ENCODE data around the gene DDX27. TPM values are rescaled to one million over a fixed set of nuclear protein-coding genes. Genes with fewer than 3 reads are reported as not detected.

Gene DDX27
- total RNA-seq, 1 experiment from 2014 or later = 80.8 TPM

DNA sequence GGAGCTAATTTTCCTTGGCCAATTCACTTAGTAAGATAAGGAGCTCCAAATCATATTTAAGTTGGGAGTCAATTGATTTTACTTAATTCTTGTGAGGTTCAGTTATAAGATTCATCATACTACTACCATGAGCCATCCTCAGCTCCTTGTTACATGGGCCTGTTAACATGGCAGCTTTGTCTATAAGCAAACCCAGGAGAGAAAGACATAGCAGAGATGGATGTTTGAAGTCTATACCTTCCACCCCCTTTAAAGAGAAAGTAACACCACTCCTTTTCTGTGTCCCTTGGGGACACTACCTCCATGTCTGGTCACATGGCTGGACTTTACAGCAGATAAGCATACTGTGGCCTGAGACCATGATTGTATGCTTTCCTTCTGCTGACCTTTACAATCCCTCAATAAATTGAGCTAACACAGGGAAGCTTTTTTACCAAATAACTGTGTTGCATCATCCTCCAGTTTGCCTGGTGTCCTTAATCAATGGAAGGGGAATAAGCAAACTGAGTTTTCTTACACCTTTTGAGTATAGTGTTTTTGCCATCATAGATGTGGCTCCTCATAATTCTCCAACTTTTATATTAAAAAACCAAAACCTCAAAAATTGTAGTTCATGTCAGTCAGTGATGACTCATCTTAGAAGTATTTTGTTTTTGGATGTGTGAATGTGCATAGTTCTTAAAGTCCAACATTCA, 68.5 kb downstream of the DDX27 start:
- Histone ChIP-seq H3K27me3 (ENCODE audit: low read length) (no peaks in the 10 kb centered on the region), H3K36me3 (ENCODE audit: low read depth, low read length) (peaks cover 92% of the 10 kb centered on the region), H3K9me3 (ENCODE audit: low read length) (peaks cover 18% of the 10 kb centered on the region; the same call in 1 of the 2 replicates), H3F3A (ENCODE audit: low read length, unreplicated experiment) (peaks cover 75% of the 10 kb centered on the region), H3K79me2 (ENCODE audit: low read length) (peaks cover 53% of the 10 kb centered on the region), H2AFZ (ENCODE audit: low read length) (no peak overlapping the region), H3K4me3 (ENCODE audit: low read length) (no peak overlapping the region; the same call in 1 of the 2 replicates), H3K4me1 (ENCODE audit: insufficient read depth, low read length) (peaks cover 48% of the 10 kb centered on the region), H4K20me1 (ENCODE audit: low read length) (peaks cover 77% of the 10 kb centered on the region), H3K9me2 (replicated peaks; ENCODE audit: low read length) (no peaks in the 10 kb centered on the region), H3K27ac (ENCODE audit: low read length) (peak overlapping the region; percentile 17), H3K9ac (ENCODE audit: low read length) (no peak overlapping the region), H3K4me2 (ENCODE audit: low read length) (peak overlapping the region; percentile 18)
- ATAC-seq (peak; percentile 25), DNase-seq (peak; percentile 73)
- POLR2A ChIA-PET (ENCODE audit: unreplicated experiment) = interaction anchor here (0.5 kb wide), 1 partner anchor 317 kb away, joined by 5 read pairs; no protein-coding TSS in a partner anchor
- CTCF ChIA-PET = no interaction called here
- TF ChIP-seq EZH2phosphoT487 (IDR thresholded peaks at IDR 0.05; ENCODE audit: borderline replicate concordance, low read length) (no peak), EZH2 (IDR thresholded peaks at IDR 0.05; ENCODE audit: low read length, unreplicated experiment) (no peak)
- TF ChIP-seq, protein P1, sequence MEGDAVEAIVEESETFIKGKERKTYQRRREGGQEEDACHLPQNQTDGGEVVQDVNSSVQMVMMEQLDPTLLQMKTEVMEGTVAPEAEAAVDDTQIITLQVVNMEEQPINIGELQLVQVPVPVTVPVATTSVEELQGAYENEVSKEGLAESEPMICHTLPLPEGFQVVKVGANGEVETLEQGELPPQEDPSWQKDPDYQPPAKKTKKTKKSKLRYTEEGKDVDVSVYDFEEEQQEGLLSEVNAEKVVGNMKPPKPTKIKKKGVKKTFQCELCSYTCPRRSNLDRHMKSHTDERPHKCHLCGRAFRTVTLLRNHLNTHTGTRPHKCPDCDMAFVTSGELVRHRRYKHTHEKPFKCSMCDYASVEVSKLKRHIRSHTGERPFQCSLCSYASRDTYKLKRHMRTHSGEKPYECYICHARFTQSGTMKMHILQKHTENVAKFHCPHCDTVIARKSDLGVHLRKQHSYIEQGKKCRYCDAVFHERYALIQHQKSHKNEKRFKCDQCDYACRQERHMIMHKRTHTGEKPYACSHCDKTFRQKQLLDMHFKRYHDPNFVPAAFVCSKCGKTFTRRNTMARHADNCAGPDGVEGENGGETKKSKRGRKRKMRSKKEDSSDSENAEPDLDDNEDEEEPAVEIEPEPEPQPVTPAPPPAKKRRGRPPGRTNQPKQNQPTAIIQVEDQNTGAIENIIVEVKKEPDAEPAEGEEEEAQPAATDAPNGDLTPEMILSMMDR (conservative IDR thresholded peaks at IDR 0.05; ENCODE audit: low read depth, low read length) = no peak
- BruUV-seq (replicated peaks) = no TSS peak
- intact Hi-C loops (cut with micrococcal nuclease) = no loop called here

DNA sequence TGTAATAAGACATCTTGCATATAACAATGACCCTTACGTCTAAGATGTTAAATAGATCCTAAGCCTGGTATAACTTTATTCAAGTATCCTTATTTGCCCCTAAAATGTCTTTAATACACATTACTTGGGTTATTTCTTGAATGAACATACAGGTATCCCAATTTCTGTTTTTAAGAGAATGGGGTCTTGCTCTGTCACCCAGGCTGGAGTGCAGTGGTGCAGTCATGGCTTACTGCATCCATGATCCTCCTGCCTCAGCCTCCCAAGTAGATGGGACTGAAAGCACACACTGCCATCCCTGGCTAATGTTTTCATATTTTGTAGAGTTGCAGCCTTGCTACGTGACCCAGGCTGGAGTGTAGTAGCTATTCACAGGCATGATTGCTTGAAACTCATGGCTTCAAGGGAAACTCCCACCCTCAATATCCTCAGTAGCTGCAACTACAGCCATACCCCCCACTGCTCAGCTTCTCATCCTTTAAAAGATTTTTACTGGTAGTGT, 69.1 kb downstream of the DDX27 start:
- no peak overlapping the region for H2AFZ ChIP-seq (ENCODE audit: low read length)
- H3K9me2 ChIP-seq (replicated peaks; ENCODE audit: low read length) = no peaks in the 10 kb centered on the region
- no peaks in the 10 kb centered on the region for H3K27me3 ChIP-seq (ENCODE audit: low read length)
- H3K4me1 ChIP-seq (ENCODE audit: insufficient read depth, low read length) = peaks cover 43% of the 10 kb centered on the region
- TF ChIP-seq EZH2phosphoT487 (IDR thresholded peaks at IDR 0.05; ENCODE audit: borderline replicate concordance, low read length) (no peak), EZH2 (IDR thresholded peaks at IDR 0.05; ENCODE audit: low read length, unreplicated experiment) (no peak)
- TF ChIP-seq, protein P1 (conservative IDR thresholded peaks at IDR 0.05; ENCODE audit: low read depth, low read length) = no peak
- CTCF ChIA-PET = no interaction called here
- no peak overlapping the region for H3K9ac ChIP-seq (ENCODE audit: low read length)
- H4K20me1 ChIP-seq (ENCODE audit: low read length) = peaks cover 71% of the 10 kb centered on the region
- ATAC-seq (no peak), DNase-seq (no peak)
- POLR2A ChIA-PET (ENCODE audit: unreplicated experiment) = no interaction called here
- intact Hi-C loops (cut with micrococcal nuclease) = no loop called here
- H3F3A ChIP-seq (ENCODE audit: low read length, unreplicated experiment) = peaks cover 69% of the 10 kb centered on the region
- peaks cover 18% of the 10 kb centered on the region; the same call in 1 of the 2 replicates for H3K9me3 ChIP-seq (ENCODE audit: low read length)
- H3K79me2 ChIP-seq (ENCODE audit: low read length) = peaks cover 47% of the 10 kb centered on the region
- peak overlapping the region; percentile 0; the same call in 1 of the 2 replicates for H3K4me3 ChIP-seq (ENCODE audit: low read length)
- H3K27ac ChIP-seq (ENCODE audit: low read length) = peak overlapping the region; percentile 55; the same call in 1 of the 2 replicates
- no TSS peak for BruUV-seq (replicated peaks)
- H3K4me2 ChIP-seq (ENCODE audit: low read length) = peak overlapping the region; percentile 18
- H3K36me3 ChIP-seq (ENCODE audit: low read depth, low read length) = peaks cover 86% of the 10 kb centered on the region
